LNCaP clone FGC (cell line): ENCODE results near the gene IFIT2.
"Not testable (repeated sequence)": the region's sequence is repeated elsewhere in the genome, so short reads cannot be mapped to it uniquely, and the experiment has no call there.

ENCODE experiments used
- DNase-seq: peaks from one replicate; pipeline ENCODE4 v3.0.0-alpha.2; 2011; ENCODE audit warnings: low read depth
- H3K4me3 ChIP-seq: 2 replicates; pipeline ENCODE4 v1.5.1; 2011; ENCODE audit warnings: mild to moderate bottlenecking, low read depth, low read length, control low read depth
- CTCF ChIP-seq: IDR thresholded peaks from 2 replicates; pipeline ENCODE4 v1.5.1; 2012; ENCODE audit warnings: mild to moderate bottlenecking; ENCODE audit not compliant: control insufficient read depth, insufficient read depth; ENCODE audit errors: extremely low read depth

The IFIT2 gene

GRCh38 chr10:89312973-89313372 lies 11.1 kb downstream of the IFIT2 start:
- H3K4me3 ChIP-seq, result no peak overlapping the region
- no peak for DNase-seq
- no peak for TF ChIP-seq CTCF

- TF ChIP-seq CTCF, result no peak
- H3K4me3 ChIP-seq, result no peak overlapping the region
- no peak for DNase-seq
Measured at GRCh38 chr10:89314676-89315075, 12.8 kb downstream of the IFIT2 start.

- H3K4me3 ChIP-seq, DNase-seq: not testable (repeated sequence)
Measured at GRCh38 chr10:89318047-89318446, 16.2 kb downstream of the IFIT2 start.

GRCh38 chr10:89325081-89325480 lies 23.2 kb downstream of the IFIT2 start:
- not testable (repeated sequence) for H3K4me3 ChIP-seq, DNase-seq

- DNase-seq, H3K4me3 ChIP-seq: not testable (repeated sequence)
Measured at GRCh38 chr10:89325856-89326255, 24.0 kb downstream of the IFIT2 start.

- no peak for TF ChIP-seq CTCF
- DNase-seq, result no peak
- H3K4me3 ChIP-seq, result peak within 1 kb of the TSS; percentile 47
Measured at GRCh38 chr10:89327803-89328441, 26.1 kb downstream of the IFIT2 start, which contains the start of gene IFIT3. TSS of gene IFIT3 (plus strand) at chr10:89327997. CDS start at chr10:89328074, 77 bp downstream.

GRCh38 chr10:89329151-89329550 lies 27.3 kb downstream of the IFIT2 start:
- TF ChIP-seq CTCF, result no peak
- no peak for DNase-seq
- no peak overlapping the region for H3K4me3 ChIP-seq

GRCh38 chr10:89330014-89330413 lies 28.2 kb downstream of the IFIT2 start:
- H3K4me3 ChIP-seq, result not testable (repeated sequence)

GRCh38 chr10:89330537-89331212 lies 28.8 kb downstream of the IFIT2 start:
- no peak for DNase-seq
- no peak for TF ChIP-seq CTCF
- H3K4me3 ChIP-seq, result no peak overlapping the region

More at GRCh38 chr10:89330014-89330413, 28.2 kb downstream of the IFIT2 start:
- not testable (repeated sequence) for DNase-seq

- not testable (repeated sequence) for H3K4me3 ChIP-seq
Measured at GRCh38 chr10:89331487-89332122, 29.8 kb downstream of the IFIT2 start.

More at GRCh38 chr10:89331487-89332122, 29.8 kb downstream of the IFIT2 start:
- DNase-seq, result not testable (repeated sequence)
